GDM1 (cell line): Measurements from ENCODE around the gene PSMA6.
"Not testable (repeated sequence)": the region's sequence is repeated elsewhere in the genome, so short reads cannot be mapped to it uniquely, and the experiment has no call there.

ENCODE experiments used
- DNase-seq: peaks from one replicate; lab custom pipeline; 2025; lab: John Stamatoyannopoulos, UW

The PSMA6 gene

GRCh38 chr14:35344107-35344807, 52.1 kb downstream of the PSMA6 start:
- peak; percentile 49 for DNase-seq

GRCh38 chr14:35346738-35347322, 54.6 kb downstream of the PSMA6 start:
- DNase-seq: no peak

GRCh38 chr14:35347323-35348043, 55.3 kb downstream of the PSMA6 start:
- DNase-seq: peak; percentile 15

- DNase-seq: not testable (repeated sequence)
Observed at GRCh38 chr14:35348044-35348380, 55.8 kb downstream of the PSMA6 start.

GRCh38 chr14:35349496-35350365, 57.5 kb downstream of the PSMA6 start:
- peak; percentile 56 for DNase-seq

- no peak for DNase-seq
Observed at GRCh38 chr14:35351497-35351896, 59.3 kb downstream of the PSMA6 start.

GRCh38 chr14:35351897-35352273, 59.7 kb downstream of the PSMA6 start:
- DNase-seq: no peak

GRCh38 chr14:35352274-35353233, 60.4 kb downstream of the PSMA6 start:
- peak; percentile 64 for DNase-seq

GRCh38 chr14:35353409-35354172, 61.4 kb downstream of the PSMA6 start:
- no peak for DNase-seq

- DNase-seq: not testable (repeated sequence)
Observed at GRCh38 chr14:35355235-35355634, 63.1 kb downstream of the PSMA6 start.

- no peak for DNase-seq
Observed at GRCh38 chr14:35355981-35356841, 64.0 kb downstream of the PSMA6 start.

GRCh38 chr14:35359655-35360054, 67.5 kb downstream of the PSMA6 start:
- DNase-seq: not testable (repeated sequence)

- no peak for DNase-seq
Observed at GRCh38 chr14:35361141-35361480, 68.9 kb downstream of the PSMA6 start.

GRCh38 chr14:35362450-35362849, 70.3 kb downstream of the PSMA6 start:
- no peak for DNase-seq

GRCh38 chr14:35362911-35363374, 70.8 kb downstream of the PSMA6 start:
- DNase-seq: no peak

GRCh38 chr14:35365130-35366055, 73.2 kb downstream of the PSMA6 start:
- peak; percentile 36 for DNase-seq

- DNase-seq: peak; percentile 33
Observed at GRCh38 chr14:35366056-35366451, 73.9 kb downstream of the PSMA6 start.

GRCh38 chr14:35366521-35366976, 74.4 kb downstream of the PSMA6 start:
- DNase-seq: no peak
